HG02571 (cell line): ENCODE data around the gene SLCO2A1.

ENCODE experiments used
- ATAC-seq: cut with Tn5 transposase; IDR thresholded peaks from one replicate; pipeline ENCODE4 v1.9.1; 2021; ENCODE audit warnings: mild to moderate bottlenecking, moderate library complexity; ENCODE audit not compliant: unreplicated experiment

The SLCO2A1 gene

GRCh38 chr3:134061401-134061800, 31.7 kb upstream of the SLCO2A1 start:
- ATAC-seq: no peak

GRCh38 chr3:134060561-134061385, 31.0 kb upstream of the SLCO2A1 start:
- ATAC-seq: no peak

DNA sequence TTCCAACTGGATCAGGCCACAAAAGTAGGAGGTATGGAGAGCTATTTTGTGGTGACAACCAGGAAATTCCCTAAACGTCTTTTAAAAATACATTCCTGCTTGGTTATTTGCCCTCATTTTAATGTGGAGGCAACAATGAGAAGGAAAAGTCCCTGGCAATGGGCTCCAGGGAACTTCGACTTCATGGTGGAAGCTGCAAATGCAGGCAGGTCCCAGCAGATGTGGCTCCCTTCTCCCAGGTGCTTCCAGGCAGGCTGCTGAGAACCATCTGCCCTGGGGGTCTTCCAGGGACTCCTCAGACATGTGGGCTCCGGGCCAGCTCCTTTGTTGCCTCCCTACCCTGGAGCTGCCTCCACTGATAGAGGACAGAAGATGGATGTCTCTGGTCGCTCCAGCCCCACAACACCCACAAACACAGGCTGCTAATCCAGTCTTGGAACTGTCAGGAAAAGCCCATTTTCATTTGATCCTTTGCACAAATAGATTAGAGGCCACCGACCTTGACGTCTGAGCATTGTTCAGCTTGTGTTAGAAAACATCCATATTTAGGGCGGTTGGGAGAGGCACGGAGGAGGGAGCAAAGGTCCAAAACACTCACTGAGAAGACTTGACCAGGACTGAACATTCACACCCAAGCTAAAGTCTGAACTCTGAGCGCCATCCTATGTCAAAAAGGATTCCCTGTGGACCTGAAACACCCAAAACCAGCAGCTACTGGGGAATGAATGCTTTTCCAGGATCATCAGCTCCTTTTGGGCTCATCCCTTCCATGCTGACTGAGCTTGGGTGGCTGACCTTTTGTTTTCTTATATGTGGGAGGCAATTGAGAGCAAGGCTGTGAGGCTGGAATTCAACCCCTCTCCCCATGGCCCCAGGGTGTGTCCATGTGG, 30.2 kb upstream of the SLCO2A1 start:
- no peak for ATAC-seq

GRCh38 chr3:134059035-134059601, 29.4 kb upstream of the SLCO2A1 start:
- ATAC-seq: no peak

- ATAC-seq: no peak
Measured at GRCh38 chr3:134057654-134058110, 28.0 kb upstream of the SLCO2A1 start.

GRCh38 chr3:134057006-134057653, 27.4 kb upstream of the SLCO2A1 start:
- ATAC-seq: no peak

DNA sequence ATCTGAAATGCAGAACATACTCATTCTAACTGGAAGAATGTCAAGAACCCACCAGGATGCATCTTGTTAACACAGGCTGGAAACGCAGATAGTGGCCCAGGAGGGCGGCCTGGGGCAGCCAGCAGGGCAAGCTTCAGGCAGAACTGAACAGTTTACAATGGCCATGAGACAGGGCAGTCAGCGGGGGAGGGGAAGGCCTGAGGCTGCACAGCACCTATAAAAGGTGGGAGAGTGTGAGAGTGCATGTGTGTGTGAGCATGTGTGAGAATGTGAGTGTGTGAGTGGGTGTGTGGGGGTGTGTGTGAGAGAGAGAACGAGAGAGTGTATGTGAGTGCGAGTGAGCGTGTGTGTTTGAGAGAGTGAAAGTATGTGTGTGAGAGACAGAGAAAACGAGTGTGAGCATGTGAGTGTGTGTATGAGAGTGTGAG, 26.8 kb upstream of the SLCO2A1 start:
- no peak for ATAC-seq

DNA sequence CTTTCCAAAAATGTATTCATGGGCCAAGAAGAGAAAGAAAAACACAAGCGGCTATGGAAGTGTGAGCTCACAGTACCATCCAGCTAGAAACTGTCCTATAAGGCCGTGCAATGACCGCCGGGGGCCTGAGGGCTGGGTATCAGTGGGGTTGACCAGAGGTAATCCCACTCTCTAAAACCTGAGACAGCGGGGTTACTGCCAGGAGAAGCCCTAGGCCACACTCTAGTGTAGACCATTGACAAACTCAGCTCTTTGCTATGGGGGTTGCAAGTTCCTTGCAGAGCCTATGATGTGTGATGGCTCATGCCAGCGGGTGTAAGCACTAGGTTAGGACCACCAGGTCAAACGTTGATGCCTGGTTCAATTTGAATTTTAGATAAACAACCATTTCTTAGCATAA, 25.9 kb upstream of the SLCO2A1 start:
- ATAC-seq: no peak

DNA sequence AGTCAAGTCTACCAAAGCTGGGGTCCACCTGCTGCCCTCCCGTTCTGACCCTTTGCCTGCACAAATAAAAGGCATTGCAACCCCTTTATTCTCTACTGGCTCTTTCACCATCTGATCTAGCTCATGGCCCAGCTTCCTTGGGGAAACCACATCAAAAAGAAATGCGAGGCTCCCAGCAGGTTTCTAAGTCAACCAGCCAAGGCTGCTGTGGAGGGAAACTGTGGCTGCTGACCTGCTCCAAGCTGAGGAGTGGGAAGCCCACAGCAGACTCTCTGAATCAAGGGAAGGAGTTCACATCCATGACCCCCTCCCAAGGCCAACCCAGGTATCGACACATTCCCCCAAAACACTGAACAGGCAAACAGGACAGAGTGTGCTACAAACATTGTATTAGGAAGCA, 25.2 kb upstream of the SLCO2A1 start:
- ATAC-seq: no peak

GRCh38 chr3:134054231-134054630, 24.5 kb upstream of the SLCO2A1 start:
- ATAC-seq: no peak

DNA sequence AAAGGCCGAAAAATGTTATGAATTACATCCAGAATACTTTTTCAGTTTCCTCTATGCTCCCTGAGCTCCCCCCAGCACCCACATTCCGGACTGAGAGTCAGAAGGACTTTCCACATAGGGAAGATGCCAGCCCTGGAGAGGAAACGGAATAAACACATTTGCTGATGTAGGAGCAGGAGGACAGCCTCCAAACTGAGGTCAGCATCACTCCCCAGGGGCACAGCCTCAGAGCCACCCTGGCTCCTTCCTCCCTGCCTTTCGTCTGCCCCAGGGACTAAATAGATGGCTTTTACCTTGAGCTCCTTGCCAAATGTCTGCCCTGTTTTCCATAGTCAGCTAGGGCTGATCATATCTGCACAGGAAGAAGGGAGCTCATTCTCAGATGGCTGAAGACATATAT, 22.6 kb upstream of the SLCO2A1 start:
- ATAC-seq: no peak

DNA sequence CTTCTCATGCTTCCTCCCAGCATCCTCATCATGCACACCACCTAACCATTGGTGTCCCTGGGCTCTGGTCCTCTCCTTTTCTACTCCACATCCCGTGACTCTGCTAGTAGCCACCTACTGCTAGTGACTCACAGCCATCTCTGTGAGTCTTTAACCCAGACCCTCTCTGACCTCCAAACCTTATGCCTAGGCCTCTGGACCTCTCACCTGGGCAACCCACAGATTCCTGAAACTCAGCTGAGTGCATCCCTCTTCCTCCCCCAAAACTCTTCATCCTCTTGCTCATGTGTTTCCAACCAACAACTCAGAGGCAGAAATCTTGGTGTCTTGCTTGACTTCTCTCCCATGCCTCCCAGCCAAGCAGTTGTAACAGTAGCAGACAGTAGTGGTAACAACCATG, 20.0 kb upstream of the SLCO2A1 start:
- no peak for ATAC-seq

- ATAC-seq: no peak
Measured at GRCh38 chr3:134048278-134048996, 18.7 kb upstream of the SLCO2A1 start.

- no peak for ATAC-seq
Measured at GRCh38 chr3:134044459-134044858, 14.7 kb upstream of the SLCO2A1 start.

- ATAC-seq: no peak
Measured at GRCh38 chr3:134040066-134040465, 10.3 kb upstream of the SLCO2A1 start.

DNA sequence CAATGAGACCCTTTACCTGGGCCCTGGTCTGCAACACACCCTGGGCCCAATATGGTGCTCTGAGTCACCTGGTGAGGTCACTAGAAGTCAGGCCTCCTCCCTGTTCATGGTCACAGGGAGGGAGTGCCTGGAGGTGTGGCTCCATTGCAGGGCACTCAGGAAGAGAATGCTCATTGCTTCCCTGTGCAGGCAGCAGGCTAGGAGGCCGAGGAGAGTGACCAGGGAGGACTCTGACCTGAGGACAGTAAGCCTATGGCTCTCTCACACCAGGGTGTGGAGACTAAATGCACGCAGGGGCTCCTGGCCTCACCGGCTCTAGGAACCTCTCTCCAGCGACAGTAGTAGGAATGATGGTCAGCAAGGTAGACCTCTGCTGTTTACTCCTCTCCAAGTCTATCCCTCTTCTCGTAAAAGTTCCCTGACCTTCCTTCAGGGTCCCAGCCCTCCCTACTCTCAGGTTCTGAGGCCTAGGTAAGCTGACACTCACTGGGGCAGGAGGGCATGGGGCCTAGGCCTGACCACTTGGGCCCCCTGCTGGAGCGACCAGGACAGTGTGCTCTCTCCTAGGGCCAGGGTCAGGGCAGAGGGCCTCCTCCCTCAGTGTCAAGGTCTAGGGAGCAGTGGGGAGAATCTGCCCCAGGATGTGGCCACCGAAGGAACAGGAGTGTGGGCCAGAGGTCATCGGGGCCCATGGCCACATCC, 9.6 kb upstream of the SLCO2A1 start:
- no peak for ATAC-seq

DNA sequence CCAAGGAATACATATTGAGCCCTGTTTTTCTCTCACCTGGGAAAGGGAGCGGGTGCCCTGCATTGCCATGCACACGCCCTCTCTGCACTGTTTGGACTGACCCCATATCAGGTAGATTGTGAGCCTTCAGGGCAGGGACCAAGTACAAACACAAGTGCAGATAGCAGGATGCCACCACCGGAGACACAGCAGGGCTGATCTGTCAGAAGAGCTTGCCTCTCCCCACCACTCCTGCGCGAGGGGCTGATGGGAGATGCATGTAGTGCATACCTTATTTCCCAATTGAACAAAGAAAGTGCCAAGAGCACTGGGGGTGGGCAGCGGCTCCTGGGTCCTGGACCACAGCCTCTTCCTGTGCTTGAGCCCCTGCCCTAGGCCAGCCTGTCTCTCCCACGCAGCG, 9.0 kb upstream of the SLCO2A1 start:
- no peak for ATAC-seq

DNA sequence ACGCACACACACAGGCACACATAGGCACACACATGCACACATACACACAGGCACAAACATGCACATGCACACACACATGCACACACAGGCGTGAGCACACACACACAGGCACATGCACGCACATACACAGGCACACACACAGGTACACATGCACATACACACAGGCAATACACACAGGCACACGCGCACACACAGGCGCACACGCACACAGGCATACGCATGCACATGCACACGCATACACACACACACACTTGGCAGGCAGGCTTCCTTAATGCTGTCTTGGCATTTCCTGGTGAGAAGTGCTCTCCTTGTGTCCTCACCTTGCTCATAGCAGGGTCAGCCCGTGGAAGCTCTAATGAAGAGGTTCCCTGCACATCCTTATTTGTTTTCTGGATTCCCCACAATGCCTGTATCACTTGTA, 8.4 kb upstream of the SLCO2A1 start:
- no peak for ATAC-seq

GRCh38 chr3:134037168-134037567, 7.4 kb upstream of the SLCO2A1 start:
- ATAC-seq: no peak

DNA sequence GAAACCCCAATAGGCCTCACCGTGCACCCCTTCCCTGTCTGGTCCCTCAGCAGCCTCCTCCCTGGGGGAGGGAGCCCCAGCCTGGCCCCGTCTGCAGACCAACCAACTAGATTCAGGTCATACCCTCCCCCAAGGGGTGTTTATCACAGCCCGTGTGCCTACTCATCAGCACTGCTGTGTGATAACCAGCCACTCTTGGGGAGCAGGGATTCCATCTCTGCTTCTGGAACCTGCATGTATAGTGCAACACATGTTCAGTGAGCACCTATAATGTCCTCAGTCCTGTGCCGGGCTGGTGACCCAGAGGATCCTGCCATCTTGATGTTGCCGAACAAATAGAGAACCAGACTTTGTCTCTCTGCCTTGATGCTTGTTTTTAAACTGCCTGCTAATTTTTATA, 6.6 kb upstream of the SLCO2A1 start:
- no peak for ATAC-seq
